Right ventricle myocardium superior (tissue), 1 donor: ENCODE data around the gene TPM1. TPM values are rescaled to one million over a fixed set of nuclear protein-coding genes. Genes with fewer than 3 reads are reported as not detected.

ENCODE experiments used
- ATAC-seq: fragments of 200-7000 bp; cut with Tn5 transposase; one replicate; pipeline ENCODE4 v1.9.1; 2020; ENCODE audit warnings: mild to moderate bottlenecking; ENCODE audit not compliant: poor library complexity
- DNase-seq: peaks from one replicate; pipeline ENCODE4 v3.0.0-alpha.2; 2020
- intact Hi-C: fragments of 100-400 bp; cut with DNase I; formaldehyde crosslinking; loops from one replicate; pipeline ENCODE4 v1.11.2; 2022
- total RNA-seq: library from RNA; stranded (reverse); fragmentation: NEBNext Ultra II Directional; extraction: Animal tissue kit (Norgen Biotek cat#: 25700); gene quantifications from one replicate; pipeline ENCODE4 v1.2.1, GENCODE V29; 2021
- donor health status: DM: no; HTN: yes; CAD: no; lungs with severe emphysema.

TPM1 gene
- total RNA-seq, 1 donor from 2014 or later = 12,703 TPM

DNA sequence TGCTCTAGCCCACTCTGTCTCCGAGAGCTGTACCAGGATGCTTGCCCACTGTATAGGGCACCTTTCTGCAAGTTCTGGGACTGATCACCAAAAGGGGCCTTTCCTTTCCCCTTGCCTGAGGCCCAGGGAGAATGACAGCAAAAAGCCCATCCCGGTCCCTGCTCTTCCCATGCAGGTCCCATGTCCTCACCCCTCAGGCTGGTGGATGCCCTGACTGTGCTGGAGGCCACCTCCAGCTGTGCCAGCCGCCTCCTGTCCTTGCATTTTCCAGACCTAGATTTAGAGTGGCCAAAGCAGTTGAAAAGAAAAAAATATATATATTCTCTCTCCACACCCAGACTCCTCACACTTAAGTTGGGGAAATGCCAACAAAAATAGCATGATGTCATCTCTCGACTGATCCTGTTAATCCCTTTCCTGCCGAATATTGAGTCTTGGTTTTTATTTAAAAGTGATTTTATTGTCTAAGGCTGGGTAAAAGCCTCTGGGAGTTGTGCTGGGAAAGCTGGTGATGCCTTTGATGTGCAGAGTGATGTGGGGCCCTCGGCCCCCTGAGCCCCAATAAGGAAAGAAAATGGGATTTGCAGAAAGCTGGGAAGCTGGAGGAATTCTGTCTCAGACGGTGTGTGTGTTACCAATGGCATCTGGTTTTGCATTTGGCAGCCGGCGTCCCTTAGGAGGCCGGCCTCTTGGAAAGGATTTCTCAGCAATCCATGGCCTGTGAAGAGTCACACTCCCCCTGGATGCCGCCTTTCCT is 29.3 kb upstream of the TPM1 start:
- ATAC-seq (peak; percentile 32), DNase-seq (no peak)
- intact Hi-C loops = no loop called here

DNA sequence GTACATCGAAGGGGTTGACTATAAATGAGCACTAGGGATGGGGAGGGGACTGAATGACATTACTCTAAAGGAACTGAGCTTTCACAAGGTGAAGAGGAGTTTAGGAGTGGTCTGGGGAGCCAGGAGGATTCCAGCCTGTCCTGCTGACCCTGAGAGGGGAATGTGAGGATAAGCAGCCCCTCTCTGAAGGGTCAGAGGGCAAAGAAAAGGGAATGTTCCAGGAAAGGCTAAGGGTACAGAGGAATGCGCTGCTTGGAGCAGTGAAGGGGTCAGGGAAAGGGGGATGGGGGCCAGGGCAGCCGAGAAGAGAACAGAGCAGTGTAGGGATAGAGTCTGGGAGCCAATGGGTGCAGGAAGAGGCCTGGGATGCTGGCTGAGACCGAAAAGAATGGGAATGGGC is 28.0 kb upstream of the TPM1 start:
- ATAC-seq (no peak), DNase-seq (no peak)
- intact Hi-C loops = no loop called here

DNA sequence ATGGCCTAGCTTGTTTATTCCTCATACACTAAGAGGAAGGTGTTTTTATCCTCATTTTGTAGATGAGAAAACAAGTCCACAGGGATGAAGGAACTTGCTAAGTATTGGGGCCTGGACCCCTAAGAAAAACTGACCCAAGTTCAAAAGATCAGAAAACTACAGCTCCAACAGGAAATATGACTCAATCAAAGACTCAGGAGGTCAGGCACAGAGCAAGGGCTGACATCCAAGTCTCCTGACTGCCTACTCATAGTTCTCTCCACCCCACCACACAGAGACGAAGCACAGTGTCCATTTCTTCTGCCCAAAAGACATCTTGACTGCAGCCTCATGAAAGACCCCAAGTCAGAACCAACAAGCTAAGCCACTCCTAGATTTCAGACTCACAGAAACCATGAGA is 26.9 kb upstream of the TPM1 start:
- ATAC-seq = peak; percentile 73
- no peak for DNase-seq
- intact Hi-C loops = no loop called here

GRCh38 chr15:63016234-63016633 is 26.3 kb upstream of the TPM1 start:
- ATAC-seq = no peak

GRCh38 chr15:63018639-63019038 is 23.9 kb upstream of the TPM1 start:
- ATAC-seq (no peak), DNase-seq (no peak)
- intact Hi-C loops = no loop called here

More at GRCh38 chr15:63016234-63016633, 26.3 kb upstream of the TPM1 start:
- intact Hi-C loops = no loop called here
- no peak for DNase-seq

- ATAC-seq (peak; percentile 10), DNase-seq (no peak)
- intact Hi-C loops = no loop called here
Measured at GRCh38 chr15:63019511-63020109, 22.9 kb upstream of the TPM1 start.

DNA sequence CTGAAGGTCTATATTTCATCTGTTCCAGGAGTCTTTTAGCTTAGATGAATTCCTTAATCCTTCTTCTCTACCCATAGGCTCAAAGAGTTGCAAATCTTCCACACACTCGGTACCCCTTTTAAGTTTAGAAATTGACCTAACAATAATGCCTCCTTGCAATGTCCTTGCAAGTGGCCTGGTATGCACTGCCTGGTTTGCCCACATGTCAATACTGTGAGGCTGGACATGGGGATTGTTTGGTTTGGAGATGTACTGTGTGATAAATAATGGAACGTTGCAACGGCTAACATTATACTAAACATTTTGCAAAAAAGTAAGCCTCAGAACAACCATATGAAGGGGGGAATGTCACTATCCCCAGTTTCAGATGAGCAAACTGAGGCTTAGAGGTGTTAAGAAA is 22.4 kb upstream of the TPM1 start:
- DNase-seq = no peak
- intact Hi-C loops = no loop called here
- ATAC-seq = no peak

DNA sequence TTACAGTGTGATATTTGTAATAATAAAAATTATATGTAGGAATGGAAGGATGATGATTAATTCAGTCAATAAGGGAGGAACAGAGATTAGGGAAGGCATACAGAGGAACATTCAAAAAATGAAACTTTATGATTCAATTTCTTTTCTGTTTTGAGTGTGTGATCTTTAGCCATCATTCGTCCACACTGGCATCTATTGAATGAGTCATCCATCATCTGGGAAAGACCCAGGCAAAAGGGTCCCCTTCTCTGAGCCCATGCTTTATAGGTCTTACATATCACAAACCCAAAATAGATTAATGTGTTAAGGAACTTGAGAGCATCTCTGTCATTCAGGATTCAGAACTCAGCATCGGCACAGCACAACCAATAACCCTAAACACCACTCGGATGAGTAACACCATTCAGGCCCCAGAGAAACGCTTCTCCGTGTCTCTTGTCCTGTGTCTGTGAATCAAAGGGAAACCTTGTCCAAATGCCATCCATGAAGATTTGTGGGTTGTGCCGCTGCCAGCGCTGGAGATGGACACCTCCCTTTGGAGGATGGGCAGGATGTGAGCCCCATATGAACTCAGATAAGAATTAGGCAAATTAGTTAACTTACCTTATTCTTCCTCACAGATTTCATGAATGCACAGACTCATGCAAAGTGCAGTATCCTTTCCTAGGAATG is 21.7 kb upstream of the TPM1 start:
- intact Hi-C loops = no loop called here
- no peak for ATAC-seq
- DNase-seq = no peak

DNA sequence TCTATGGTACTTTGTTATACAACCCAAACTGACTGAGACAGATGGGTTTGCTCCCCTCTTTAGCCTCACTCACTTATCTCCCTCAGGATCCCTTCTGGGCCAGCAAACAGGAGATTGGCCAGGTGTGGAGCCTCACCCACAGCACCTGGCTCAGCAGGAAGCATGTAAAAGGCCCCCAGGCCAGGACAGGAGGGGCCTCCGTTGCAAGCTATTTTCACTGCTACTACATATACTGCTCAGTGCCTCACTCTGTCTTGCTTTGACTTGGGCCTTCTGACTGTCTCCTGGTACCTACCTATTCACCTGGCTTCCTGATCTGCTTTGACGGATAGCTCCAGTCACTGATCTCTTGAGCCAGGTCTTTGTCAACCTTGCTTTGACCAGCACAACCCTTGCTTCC is 20.4 kb upstream of the TPM1 start:
- no peak for ATAC-seq
- intact Hi-C loops = no loop called here
- DNase-seq = no peak

DNA sequence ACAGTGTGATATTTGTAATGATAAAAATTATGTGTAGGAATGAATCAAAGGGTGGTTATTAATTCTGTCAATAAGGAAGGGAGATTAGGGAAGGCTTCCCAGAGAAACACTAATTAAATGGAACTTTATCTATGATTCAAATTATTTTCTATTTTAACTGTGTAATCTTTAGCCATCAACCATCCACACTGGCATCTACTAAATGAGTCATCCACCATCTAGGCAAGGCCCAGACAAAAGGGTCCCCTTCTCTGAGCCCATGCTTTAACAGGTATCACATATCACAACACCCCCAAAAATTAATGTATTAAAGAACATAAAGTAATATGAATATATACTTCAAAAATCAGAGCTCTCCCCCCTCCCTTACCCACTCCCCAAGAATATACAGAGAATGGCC is 19.9 kb upstream of the TPM1 start:
- ATAC-seq = no peak
- intact Hi-C loops = no loop called here
- DNase-seq = no peak

GRCh38 chr15:63023351-63023945 is 19.1 kb upstream of the TPM1 start:
- intact Hi-C loops = no loop called here
- no peak for ATAC-seq

GRCh38 chr15:63025460-63025859 is 17.1 kb upstream of the TPM1 start:
- ATAC-seq (no peak), DNase-seq (no peak)
- intact Hi-C loops = no loop called here

More at GRCh38 chr15:63023351-63023945, 19.1 kb upstream of the TPM1 start:
- no peak for DNase-seq

DNA sequence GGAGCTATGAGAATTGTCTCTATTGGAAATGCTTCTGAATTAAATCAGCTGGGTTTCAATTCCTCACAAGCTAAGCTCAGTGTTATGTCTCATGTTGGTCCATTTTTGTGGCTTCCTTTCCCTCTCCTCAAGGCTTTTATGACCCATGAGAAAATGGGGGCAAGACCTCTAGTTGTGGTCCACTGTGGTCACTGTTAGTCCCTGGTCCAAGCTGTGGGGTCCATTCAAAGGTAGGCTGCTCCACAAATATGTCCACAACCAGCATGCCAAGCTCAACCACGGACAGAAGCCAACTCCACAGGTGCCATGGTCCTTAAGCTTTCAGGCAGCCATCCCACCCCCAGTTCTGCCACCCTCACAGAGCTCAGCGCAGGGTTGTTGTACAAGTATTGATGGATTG is 14.9 kb upstream of the TPM1 start:
- DNase-seq = no peak
- intact Hi-C loops = no loop called here
- no peak for ATAC-seq

DNA sequence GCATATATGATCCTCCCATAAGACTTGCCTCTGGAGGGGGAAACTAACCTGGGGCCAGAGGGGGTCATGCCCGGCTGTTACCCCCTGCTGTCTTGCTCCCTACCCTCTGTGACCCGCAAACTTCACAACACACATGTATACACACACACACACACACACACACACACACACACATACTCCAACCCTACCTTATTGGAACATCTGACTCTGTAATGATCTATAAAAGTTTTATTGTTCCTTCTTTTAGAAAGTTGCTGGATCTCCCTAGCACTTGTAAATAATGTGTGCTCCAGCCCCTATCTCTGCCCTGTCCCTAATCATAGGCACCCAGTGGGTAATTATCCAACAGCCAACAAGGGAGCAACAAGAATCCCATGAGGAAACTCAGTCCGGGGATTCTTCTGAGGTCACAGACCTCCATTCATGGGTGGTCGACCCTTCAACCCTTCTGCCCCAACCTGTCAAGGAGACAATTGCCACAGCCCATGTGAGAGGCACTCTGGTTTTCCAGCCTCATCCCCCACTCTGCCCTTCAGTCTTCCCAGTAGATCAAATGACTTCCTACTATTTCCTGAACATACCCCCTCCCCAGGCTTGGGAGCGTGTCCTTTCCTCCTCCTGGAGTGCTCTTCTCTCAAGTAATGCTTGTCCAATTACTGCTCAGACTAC is 14.0 kb upstream of the TPM1 start:
- DNase-seq = no peak
- intact Hi-C loops = no loop called here
- ATAC-seq = no peak

DNA sequence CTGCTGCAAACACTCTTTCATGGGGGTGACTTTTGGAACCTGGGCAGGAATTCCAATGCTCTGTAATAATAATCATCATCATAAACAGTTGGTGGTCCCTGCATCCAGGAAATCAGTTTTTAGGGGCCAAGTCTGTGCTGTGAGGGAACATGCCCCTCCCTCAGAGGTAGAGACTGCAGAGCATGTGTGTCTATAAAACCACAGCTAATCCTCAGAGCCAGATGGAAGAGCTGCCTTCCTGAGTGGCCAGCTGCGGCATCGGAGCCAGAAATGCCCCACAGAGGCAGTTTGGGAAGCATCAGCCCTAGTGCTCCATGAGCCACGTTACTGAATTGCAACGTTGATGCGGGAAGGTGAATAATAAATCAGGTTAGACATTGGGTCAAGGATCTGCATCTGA is 12.9 kb upstream of the TPM1 start:
- intact Hi-C loops = no loop called here
- DNase-seq (no peak), ATAC-seq (no peak)

DNA sequence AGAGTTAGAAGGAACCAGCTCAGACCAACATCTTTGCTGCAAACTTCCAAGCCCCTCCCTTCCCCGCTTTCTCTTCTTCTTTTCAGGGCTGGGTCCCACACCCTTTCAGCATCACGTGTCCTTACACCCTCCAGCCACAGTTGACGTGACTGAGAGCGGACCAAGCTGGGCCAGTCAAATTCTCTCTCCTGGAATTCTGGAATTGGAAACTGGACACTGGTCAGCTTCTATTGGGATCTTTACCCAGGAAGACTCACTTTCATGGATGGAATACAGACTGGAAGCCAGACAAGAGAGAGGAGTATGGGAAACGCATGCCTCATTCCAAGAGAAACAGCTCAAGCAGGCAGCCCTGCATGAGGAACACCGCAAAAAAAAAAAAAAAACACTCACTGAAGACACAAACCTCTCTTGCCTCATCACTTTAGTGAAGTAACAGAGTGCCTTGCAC is 12.4 kb upstream of the TPM1 start:
- DNase-seq (no peak), ATAC-seq (peak; percentile 75)
- intact Hi-C loops = no loop called here

DNA sequence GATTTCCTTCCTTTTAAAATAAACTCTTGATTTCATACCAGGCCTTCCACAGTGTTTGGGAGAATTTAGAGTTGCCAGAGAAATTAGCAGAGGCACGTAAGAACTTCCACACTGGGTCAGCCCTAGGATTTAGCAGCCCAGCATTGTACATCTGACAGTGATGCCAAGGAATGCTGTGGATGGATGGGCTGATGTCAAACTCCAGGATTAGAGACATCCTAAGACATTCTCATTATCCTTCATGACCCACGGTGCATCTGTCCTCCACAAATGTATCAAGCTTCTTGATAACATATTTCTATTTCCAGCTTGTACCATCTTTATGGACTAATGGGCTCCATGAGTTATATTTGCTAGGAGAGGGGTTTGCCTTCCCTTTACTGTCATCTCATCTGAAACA is 8.0 kb upstream of the TPM1 start:
- ATAC-seq = no peak
- no peak for DNase-seq
- intact Hi-C loops = no loop called here

GRCh38 chr15:63035253-63035652 is 7.3 kb upstream of the TPM1 start:
- intact Hi-C loops = no loop called here
- no peak for DNase-seq
- ATAC-seq = no peak

- ATAC-seq (no peak), DNase-seq (no peak)
- intact Hi-C loops = no loop called here
Measured at GRCh38 chr15:63035977-63036376, 6.6 kb upstream of the TPM1 start.
